ENCODE measurements around the gene ZNF438.
"Not testable (repeated sequence)": the region's sequence is repeated elsewhere in the genome, so short reads cannot be mapped to it uniquely, and the experiment has no call there.

ZNF438 gene

GRCh38 chr10:30973737-30974136 lies 57.9 kb downstream of the ZNF438 start:
- H3K9me3 Mint-ChIP-seq: no peaks in the 10 kb centered on the region
- H3K4me1 Mint-ChIP-seq (ENCODE audit: low read depth): peaks cover 12% of the 10 kb centered on the region
- no peak overlapping the region for H3K4me3 Mint-ChIP-seq
- H3K27me3 Mint-ChIP-seq: no peaks in the 10 kb centered on the region
- no peak overlapping the region for H3K27ac Mint-ChIP-seq
- H3K36me3 Mint-ChIP-seq (ENCODE audit: low read depth): peaks cover 2% of the 10 kb centered on the region

DNA sequence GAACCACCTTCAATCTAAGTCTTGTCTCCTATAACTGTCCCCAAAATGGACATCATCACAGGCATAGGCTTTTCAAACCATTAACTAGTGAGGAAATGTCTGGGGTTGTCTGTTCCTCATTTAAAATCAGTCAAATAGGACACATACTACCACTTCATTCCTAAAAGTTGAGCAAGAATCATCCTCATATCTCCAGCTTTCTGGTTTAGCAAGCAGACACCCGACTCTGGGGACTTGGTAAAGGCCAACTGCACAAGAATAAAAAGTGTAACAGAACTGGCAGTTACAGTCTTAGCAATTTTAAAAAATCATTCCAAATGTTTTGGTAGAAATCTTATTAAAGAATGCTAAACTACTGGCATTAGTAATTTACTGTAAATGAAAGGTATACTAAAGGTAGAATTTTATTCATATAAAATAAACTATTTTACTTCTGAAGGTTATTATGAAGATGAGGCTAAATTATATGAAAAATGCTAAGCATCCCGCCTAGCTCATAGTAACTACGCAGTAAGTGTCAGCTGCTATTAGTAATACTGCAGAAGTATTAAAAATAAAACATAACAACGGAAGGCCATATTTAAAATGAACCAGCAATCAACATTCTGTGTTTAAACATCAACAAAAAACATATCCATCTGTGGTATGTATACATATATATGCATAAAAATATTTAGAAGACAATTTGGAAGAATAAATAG lies 60.8 kb downstream of the ZNF438 start:
- no peak overlapping the region for H3K4me3 Mint-ChIP-seq

GRCh38 chr10:30968711-30969110 lies 63.0 kb downstream of the ZNF438 start:
- H3K36me3 Mint-ChIP-seq (ENCODE audit: low read depth): peaks cover 11% of the 10 kb centered on the region
- H3K27ac Mint-ChIP-seq: no peak overlapping the region
- H3K4me1 Mint-ChIP-seq (ENCODE audit: low read depth): peaks cover 21% of the 10 kb centered on the region
- no peaks in the 10 kb centered on the region for H3K9me3 Mint-ChIP-seq
- H3K4me3 Mint-ChIP-seq: no peak overlapping the region
- H3K27me3 Mint-ChIP-seq: no peaks in the 10 kb centered on the region

More for the DNA sequence above, 60.8 kb downstream of the ZNF438 start:
- Mint-ChIP-seq H3K36me3 (ENCODE audit: low read depth) (no peaks in the 10 kb centered on the region), H3K27me3 (no peaks in the 10 kb centered on the region), H3K27ac (no peak overlapping the region), H3K9me3 (no peaks in the 10 kb centered on the region), H3K4me1 (ENCODE audit: low read depth) (peaks cover 12% of the 10 kb centered on the region)

GRCh38 chr10:30967650-30968410 lies 63.8 kb downstream of the ZNF438 start:
- H3K27me3 Mint-ChIP-seq: no peaks in the 10 kb centered on the region

DNA sequence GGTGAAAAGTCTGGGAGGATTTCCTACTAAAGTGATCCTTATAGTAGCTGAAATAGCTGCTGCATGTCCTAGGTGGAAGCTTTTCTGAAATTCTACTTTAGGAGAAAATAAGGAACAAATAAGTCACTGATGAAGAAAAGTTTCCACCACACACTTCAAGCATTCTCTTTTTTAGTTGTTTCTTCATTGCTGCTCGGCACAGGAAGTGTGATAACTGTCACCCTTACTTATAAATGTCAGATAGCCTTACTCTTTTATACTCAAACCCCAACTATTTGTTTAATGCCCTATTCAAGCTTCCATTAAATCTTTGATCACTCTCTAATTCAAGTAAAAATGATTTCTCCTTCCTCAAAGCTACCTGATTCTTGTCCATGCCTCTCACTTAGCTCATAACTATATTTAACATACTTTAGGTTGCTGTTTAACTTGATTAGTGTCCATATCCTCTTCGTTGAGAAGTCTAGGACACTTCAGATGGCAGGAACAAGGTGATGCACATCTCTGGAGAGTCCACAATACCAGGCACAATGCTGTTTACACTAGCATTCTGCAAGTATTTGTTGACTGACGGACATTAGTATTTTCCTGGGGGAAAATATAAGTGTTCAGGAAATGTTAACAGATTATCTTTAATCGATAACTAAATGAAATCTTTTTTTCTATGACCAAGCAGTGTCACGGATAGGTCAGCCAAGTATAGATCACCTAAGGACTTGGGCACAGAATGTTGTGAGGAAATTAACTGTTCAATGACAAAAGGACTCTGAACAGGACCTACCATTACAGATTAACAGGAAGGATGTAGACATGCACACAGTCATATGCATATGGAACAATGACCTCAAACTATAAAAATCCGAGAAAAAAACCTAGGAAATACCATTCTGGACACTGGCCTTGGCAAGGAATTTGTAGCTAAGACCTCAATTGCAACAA lies 67.4 kb downstream of the ZNF438 start:
- Mint-ChIP-seq H3K4me3 (peak overlapping the region; percentile 4), H3K9me3 (peaks cover 4% of the 10 kb centered on the region), H3K27ac (peak overlapping the region; percentile 80), H3K27me3 (no peaks in the 10 kb centered on the region), H3K36me3 (ENCODE audit: low read depth) (peaks cover 11% of the 10 kb centered on the region), H3K4me1 (ENCODE audit: low read depth) (peaks cover 18% of the 10 kb centered on the region)

More at GRCh38 chr10:30967650-30968410, 63.8 kb downstream of the ZNF438 start:
- Mint-ChIP-seq H3K4me3 (no peak overlapping the region), H3K36me3 (ENCODE audit: low read depth) (peaks cover 11% of the 10 kb centered on the region), H3K9me3 (no peaks in the 10 kb centered on the region), H3K4me1 (ENCODE audit: low read depth) (peaks cover 26% of the 10 kb centered on the region), H3K27ac (no peak overlapping the region)

GRCh38 chr10:30962522-30962921 lies 69.1 kb downstream of the ZNF438 start:
- Mint-ChIP-seq H3K9me3 (peaks cover 4% of the 10 kb centered on the region), H3K27ac (peak overlapping the region; percentile 63), H3K27me3 (no peaks in the 10 kb centered on the region)

DNA sequence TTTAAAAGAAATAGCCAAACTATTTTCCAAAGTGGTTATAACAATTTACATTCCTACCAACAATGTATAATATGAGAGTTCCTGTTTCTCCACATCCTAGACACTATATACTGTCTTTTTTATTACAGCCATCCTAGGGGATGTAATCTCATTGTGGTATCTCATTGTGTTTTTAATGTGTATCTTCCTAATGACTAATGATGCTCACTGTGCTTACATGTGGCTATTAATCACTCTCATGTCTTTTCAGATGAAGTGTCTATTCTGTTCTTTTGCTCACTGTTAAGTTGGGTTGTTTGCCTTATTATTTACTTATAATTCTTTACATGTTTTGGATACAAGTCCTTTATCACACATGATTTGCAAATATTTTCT lies 71.8 kb downstream of the ZNF438 start:
- H3K4me3 Mint-ChIP-seq: no peak overlapping the region
- peaks cover 7% of the 10 kb centered on the region for H3K9me3 Mint-ChIP-seq
- H3K27me3 Mint-ChIP-seq: no peaks in the 10 kb centered on the region
- peaks cover under 1% of the 10 kb centered on the region for H3K36me3 Mint-ChIP-seq (ENCODE audit: low read depth)
- H3K4me1 Mint-ChIP-seq (ENCODE audit: low read depth): peaks cover 14% of the 10 kb centered on the region
- H3K27ac Mint-ChIP-seq: no peak overlapping the region

More at GRCh38 chr10:30962522-30962921, 69.1 kb downstream of the ZNF438 start:
- H3K4me3 Mint-ChIP-seq: no peak overlapping the region
- peaks cover 14% of the 10 kb centered on the region for H3K4me1 Mint-ChIP-seq (ENCODE audit: low read depth)
- peaks cover 11% of the 10 kb centered on the region for H3K36me3 Mint-ChIP-seq (ENCODE audit: low read depth)

- H3K27ac Mint-ChIP-seq; H3K36me3 Mint-ChIP-seq (ENCODE audit: low read depth); H3K4me1 Mint-ChIP-seq (ENCODE audit: low read depth); H3K4me3 Mint-ChIP-seq; H3K27me3 Mint-ChIP-seq; H3K9me3 Mint-ChIP-seq: not testable (repeated sequence)
Observed at GRCh38 chr10:30949218-30949617, 82.4 kb downstream of the ZNF438 start.

DNA sequence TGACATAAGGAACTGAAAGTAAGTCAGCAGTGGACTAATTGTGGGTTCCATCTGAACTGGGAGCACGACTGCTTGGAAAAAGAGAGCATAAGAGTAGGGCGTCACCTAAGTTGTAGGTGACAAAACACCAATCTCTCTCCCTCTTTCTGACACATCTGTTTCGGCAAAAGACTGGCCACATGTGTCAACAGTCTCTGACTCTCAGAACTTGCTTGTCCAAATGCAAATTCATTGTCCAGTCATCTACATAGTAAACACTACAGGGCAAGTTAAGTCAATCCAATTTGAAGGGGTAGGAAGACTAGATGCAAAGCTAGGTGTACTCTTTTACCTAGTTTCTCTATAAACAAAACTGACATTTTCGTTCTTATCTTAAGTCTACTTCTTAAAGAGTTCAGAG lies 87.7 kb downstream of the ZNF438 start:
- peaks cover 5% of the 10 kb centered on the region for H3K9me3 Mint-ChIP-seq
- peaks cover 7% of the 10 kb centered on the region for H3K4me1 Mint-ChIP-seq (ENCODE audit: low read depth)
- H3K27me3 Mint-ChIP-seq: no peaks in the 10 kb centered on the region
- H3K4me3 Mint-ChIP-seq: no peak overlapping the region
- H3K27ac Mint-ChIP-seq: no peak overlapping the region
- peaks cover 7% of the 10 kb centered on the region for H3K36me3 Mint-ChIP-seq (ENCODE audit: low read depth)

DNA sequence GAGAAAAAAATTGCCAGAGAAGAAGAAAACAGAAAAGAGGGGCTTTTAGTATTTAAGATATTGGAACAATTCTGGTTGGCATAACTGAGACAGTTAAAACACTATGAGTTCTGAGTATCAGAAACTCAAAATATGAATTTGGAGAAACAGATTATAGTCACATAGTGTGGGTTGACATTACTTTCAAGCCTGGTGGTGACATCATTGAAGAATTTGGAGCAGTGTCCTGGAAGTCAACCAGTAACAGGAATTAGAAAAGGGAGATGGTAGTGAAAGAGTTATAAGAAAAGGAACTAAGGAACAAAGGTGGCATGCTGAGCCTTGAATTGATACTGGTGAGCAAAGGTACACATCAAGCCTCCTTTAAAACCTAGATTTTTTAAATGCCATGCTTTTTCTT lies 88.2 kb downstream of the ZNF438 start:
- no peaks in the 10 kb centered on the region for H3K27me3 Mint-ChIP-seq
- H3K27ac Mint-ChIP-seq: no peak overlapping the region
- H3K4me1 Mint-ChIP-seq (ENCODE audit: low read depth): peaks cover 7% of the 10 kb centered on the region
- H3K4me3 Mint-ChIP-seq: no peak overlapping the region
- H3K36me3 Mint-ChIP-seq (ENCODE audit: low read depth): peaks cover 7% of the 10 kb centered on the region
- H3K9me3 Mint-ChIP-seq: peaks cover 5% of the 10 kb centered on the region

DNA sequence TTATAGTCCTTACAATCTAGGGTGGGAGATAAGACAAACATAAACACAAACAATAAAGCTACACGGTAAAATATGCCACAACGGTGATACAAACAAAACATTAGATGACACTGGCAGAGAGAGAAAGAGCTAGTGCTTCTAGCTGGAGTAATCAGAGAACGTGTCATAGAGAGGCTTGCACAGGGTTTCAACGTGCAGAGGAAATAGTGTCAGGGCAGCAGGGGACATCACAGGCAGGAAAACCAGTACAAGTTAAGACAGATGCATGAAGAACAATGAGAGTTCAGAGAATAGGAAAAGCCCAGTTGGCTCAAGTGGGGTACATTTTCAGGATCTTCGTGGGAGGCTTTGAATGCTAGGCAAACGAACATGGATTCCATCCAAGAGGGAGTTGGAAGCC lies 91.4 kb downstream of the ZNF438 start:
- peaks cover 11% of the 10 kb centered on the region for H3K36me3 Mint-ChIP-seq (ENCODE audit: low read depth)
- H3K9me3 Mint-ChIP-seq: no peaks in the 10 kb centered on the region
- no peak overlapping the region for H3K27ac Mint-ChIP-seq
- no peaks in the 10 kb centered on the region for H3K27me3 Mint-ChIP-seq
- no peak overlapping the region for H3K4me3 Mint-ChIP-seq
- peaks cover 18% of the 10 kb centered on the region for H3K4me1 Mint-ChIP-seq (ENCODE audit: low read depth)

- Mint-ChIP-seq H3K9me3 (no peaks in the 10 kb centered on the region), H3K4me3 (no peak overlapping the region), H3K27ac (no peak overlapping the region), H3K36me3 (ENCODE audit: low read depth) (peaks cover 14% of the 10 kb centered on the region), H3K27me3 (no peaks in the 10 kb centered on the region), H3K4me1 (ENCODE audit: low read depth) (peaks cover 18% of the 10 kb centered on the region)
Observed at GRCh38 chr10:30939643-30940251, 91.9 kb downstream of the ZNF438 start.

DNA sequence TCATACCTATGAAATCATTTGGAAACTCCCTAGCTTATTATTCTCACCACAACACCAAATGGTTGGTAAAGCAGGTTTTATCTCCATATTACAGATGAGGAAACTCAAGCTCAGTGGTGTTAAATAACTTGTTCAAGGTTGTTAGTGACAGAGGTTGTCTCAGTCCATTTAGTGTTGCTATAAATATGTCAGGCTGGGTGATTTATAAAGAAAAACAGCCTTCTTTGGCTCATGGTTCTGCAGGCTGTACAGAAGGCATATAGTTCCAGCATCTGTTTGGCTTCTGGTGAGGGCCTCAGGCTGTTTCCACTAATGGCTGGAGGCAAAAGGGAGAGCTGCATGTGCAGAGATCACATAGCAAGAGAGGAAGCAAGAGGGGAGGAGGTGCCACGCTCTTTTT lies 96.6 kb downstream of the ZNF438 start:
- Mint-ChIP-seq H3K27me3 (no peaks in the 10 kb centered on the region), H3K27ac (no peak overlapping the region), H3K4me1 (ENCODE audit: low read depth) (peaks cover 11% of the 10 kb centered on the region), H3K4me3 (no peak overlapping the region), H3K36me3 (ENCODE audit: low read depth) (peaks cover 23% of the 10 kb centered on the region), H3K9me3 (no peaks in the 10 kb centered on the region)

DNA sequence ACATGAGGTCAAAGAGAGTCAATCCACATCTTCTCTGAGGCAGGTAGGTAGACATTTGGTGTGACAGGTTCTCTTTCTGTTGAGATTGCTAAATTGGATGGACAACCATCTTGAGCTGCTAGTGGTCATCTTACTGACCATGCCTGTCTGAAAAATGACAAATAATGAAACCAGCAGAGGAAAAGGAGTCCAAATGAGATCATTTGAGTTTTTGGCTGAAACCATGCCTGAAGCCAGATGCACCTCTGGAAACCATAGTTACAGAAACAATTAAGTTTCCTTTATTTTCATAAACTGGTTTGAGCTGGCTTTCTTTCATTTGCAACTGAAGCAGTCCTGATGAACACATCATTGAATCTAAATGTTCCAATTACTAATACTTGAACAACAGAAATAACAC lies 100.6 kb downstream of the ZNF438 start:
- Mint-ChIP-seq H3K36me3 (ENCODE audit: low read depth) (peaks cover 20% of the 10 kb centered on the region), H3K4me1 (ENCODE audit: low read depth) (peaks cover 12% of the 10 kb centered on the region), H3K27ac (no peak overlapping the region), H3K9me3 (no peaks in the 10 kb centered on the region), H3K27me3 (no peaks in the 10 kb centered on the region), H3K4me3 (no peak overlapping the region)

Data from stimulated activated naive CD8-positive, alpha-beta T cell treated with anti-CD3 and anti-CD28 coated beads, Interleukin-15, Interleukin-2, amounts not matched to agents 100 ng/mL and 50 ng/mL, for 24 hours (primary cell).